ENCODE data around the gene NBAS.

Gene NBAS

GRCh38 chr2:15306706-15307105 lies 254.4 kb downstream of the NBAS start:
- no peak for DNase-seq (ENCODE audit: low spot score)

GRCh38 chr2:15303874-15304273 lies 257.3 kb downstream of the NBAS start:
- no peak for DNase-seq (ENCODE audit: low spot score)

GRCh38 chr2:15302154-15302553 lies 259.0 kb downstream of the NBAS start:
- DNase-seq (ENCODE audit: low spot score), result no peak

- no peak for DNase-seq (ENCODE audit: low spot score)
Observed at GRCh38 chr2:15300624-15301573, 260.2 kb downstream of the NBAS start.

- DNase-seq (ENCODE audit: low spot score), result no peak
Observed at GRCh38 chr2:15299904-15300520, 261.1 kb downstream of the NBAS start.

GRCh38 chr2:15298770-15299169 lies 262.4 kb downstream of the NBAS start:
- DNase-seq (ENCODE audit: low spot score), result no peak

- DNase-seq (ENCODE audit: low spot score), result no peak
Observed at GRCh38 chr2:15293262-15293937, 267.7 kb downstream of the NBAS start.

GRCh38 chr2:15287447-15288184 lies 273.5 kb downstream of the NBAS start:
- no peak for DNase-seq (ENCODE audit: low spot score)

GRCh38 chr2:15284614-15285013 lies 276.5 kb downstream of the NBAS start:
- no peak for DNase-seq (ENCODE audit: low spot score)

GRCh38 chr2:15281681-15282080 lies 279.5 kb downstream of the NBAS start:
- DNase-seq (ENCODE audit: low spot score), result no peak

- no peak for DNase-seq (ENCODE audit: low spot score)
Observed at GRCh38 chr2:15279201-15279876, 281.8 kb downstream of the NBAS start.

GRCh38 chr2:15278296-15278695 lies 282.8 kb downstream of the NBAS start:
- DNase-seq (ENCODE audit: low spot score), result no peak

GRCh38 chr2:15275346-15275745 lies 285.8 kb downstream of the NBAS start:
- DNase-seq (ENCODE audit: low spot score), result no peak

GRCh38 chr2:15273452-15273851 lies 287.7 kb downstream of the NBAS start:
- no peak for DNase-seq (ENCODE audit: low spot score)

- no peak for DNase-seq (ENCODE audit: low spot score)
Observed at GRCh38 chr2:15272942-15273341, 288.2 kb downstream of the NBAS start.

GRCh38 chr2:15271941-15272542 lies 289.1 kb downstream of the NBAS start:
- no peak for DNase-seq (ENCODE audit: low spot score)

- no peak for DNase-seq (ENCODE audit: low spot score)
Observed at GRCh38 chr2:15271276-15271675, 289.9 kb downstream of the NBAS start.

- DNase-seq (ENCODE audit: low spot score), result no peak
Observed at GRCh38 chr2:15269043-15269442, 292.1 kb downstream of the NBAS start.

GRCh38 chr2:15265889-15266288 lies 295.2 kb downstream of the NBAS start:
- no peak for DNase-seq (ENCODE audit: low spot score)

- DNase-seq (ENCODE audit: low spot score), result no peak
Observed at GRCh38 chr2:15263976-15264685, 297.0 kb downstream of the NBAS start.
